SK-N-SH (cell line): ENCODE data around the gene DHCR24. TPM values are rescaled to one million over a fixed set of nuclear protein-coding genes. Genes with fewer than 3 reads are reported as not detected.

ENCODE experiments used
- CTCF ChIA-PET: fragments of 300-600, 350-600 bp; formaldehyde crosslinking; extraction: SDS; loops from one replicate; lab custom pipeline; 2021; lab: Yijun Ruan, JAX
- POLR2A ChIA-PET: fragments of 350-600 bp; sonication (Branson Sonifier 250); formaldehyde crosslinking; extraction: SDS; loops from one replicate; lab custom pipeline; 2020; ENCODE audit warnings: antibody characterized with exemption, inconsistent platforms; lab: Yijun Ruan, JAX
- DNase-seq: peaks from one replicate; pipeline ENCODE4 v3.0.0; 2012
- H2AFZ ChIP-seq: fragments of 200-600 bp; sonication (generic); 2 replicates; pipeline ENCODE4 v1.8.1; 2016; ENCODE audit warnings: antibody characterized with exemption, mild to moderate bottlenecking, low read depth
- H3F3A ChIP-seq: fragments of 200-600 bp; sonication (generic); replicated peaks from 2 replicates; pipeline ENCODE3; 2016; ENCODE audit warnings: antibody characterized with exemption, mild to moderate bottlenecking; ENCODE audit not compliant: insufficient read depth
- H3K27ac ChIP-seq, 2 experiments: fragments of 200-500 bp in 1 of 2; fragments of 200-600 bp in 1 of 2; sonication (Bioruptor generic) in 1 of 2; sonication (generic), shearing (Covaris generic) in 1 of 2; 2 replicates each; pipeline versions ENCODE4 v1.5.1 to v1.6.1; 2014 to 2016; ENCODE audit warnings: low read depth in 2 of 2, inconsistent platforms in 1 of 2, low read length in 1 of 2, mild to moderate bottlenecking in 1 of 2, mixed read lengths in 1 of 2
- H3K27me3 ChIP-seq: fragments of 200-600 bp; sonication (generic), shearing (Covaris generic); 2 replicates; pipeline ENCODE4 v1.6.1; 2016; ENCODE audit warnings: mixed run types; ENCODE audit not compliant: insufficient read depth
- H3K36me3 ChIP-seq, 2 experiments: fragments of 200-500 bp in 1 of 2; fragments of 200-600 bp in 1 of 2; sonication (Bioruptor generic) in 1 of 2; sonication (generic) in 1 of 2; replicated peaks in 1 of 2; 2 replicates each; pipeline versions ENCODE3 to v1.5.1; 2014 to 2016; ENCODE audit warnings: low read length in 1 of 2, mild to moderate bottlenecking in 1 of 2; ENCODE audit not compliant: insufficient read depth in 2 of 2, control insufficient read depth in 1 of 2
- H3K4me1 ChIP-seq, 2 experiments: fragments of 200-500 bp in 1 of 2; fragments of 200-600 bp in 1 of 2; sonication (Bioruptor generic) in 1 of 2; sonication (generic), shearing (Covaris generic) in 1 of 2; 2 replicates each; pipeline versions ENCODE4 v1.5.1 to v1.6.1; 2014 to 2016; ENCODE audit warnings: low read depth in 1 of 2, low read length in 1 of 2, mixed run types in 1 of 2; ENCODE audit not compliant: insufficient read depth in 2 of 2, control insufficient read depth in 1 of 2
- H3K4me2 ChIP-seq: fragments of 200-600 bp; sonication (generic), shearing (Covaris generic); 2 replicates; pipeline ENCODE4 v1.6.1; 2017; ENCODE audit warnings: mixed run types
- H3K4me3 ChIP-seq, 2 experiments: fragments of 200-500 bp in 1 of 2; fragments of 200-600 bp in 1 of 2; sonication (Bioruptor generic) in 1 of 2; sonication (generic), shearing (Covaris generic) in 1 of 2; 2 replicates each; pipeline versions ENCODE4 v1.5.1 to v1.8.1; 2014 to 2016; ENCODE audit warnings: low read depth in 2 of 2, inconsistent platforms in 1 of 2, low read length in 1 of 2, mild to moderate bottlenecking in 1 of 2, mixed read lengths in 1 of 2, moderate library complexity in 1 of 2
- H3K79me2 ChIP-seq: fragments of 200-600 bp; sonication (generic); 2 replicates; pipeline ENCODE4 v1.8.1; 2017; ENCODE audit warnings: mild to moderate bottlenecking; ENCODE audit not compliant: insufficient read depth
- H3K9ac ChIP-seq: fragments of 200-600 bp; sonication (generic); 2 replicates; pipeline ENCODE4 v1.6.1; 2017; ENCODE audit warnings: mixed run types
- H3K9me2 ChIP-seq: fragments of 200-600 bp; sonication (generic); 2 replicates; pipeline ENCODE4 v1.6.1; 2017; ENCODE audit warnings: mixed run types
- H3K9me3 ChIP-seq: fragments of 200-600 bp; sonication (generic); 2 replicates; pipeline ENCODE4 v1.6.1; 2017; ENCODE audit warnings: mixed run types, mild to moderate bottlenecking, moderate library complexity
- H4K20me1 ChIP-seq: fragments of 200-600 bp; sonication (generic); 2 replicates; pipeline ENCODE4 v1.6.1; 2017; ENCODE audit warnings: mild to moderate bottlenecking, mixed run types; ENCODE audit not compliant: insufficient read depth
- CHD2 ChIP-seq: fragments of 150-350 bp; IDR thresholded peaks from 2 replicates; pipeline ENCODE4 v1.6.1; 2018; ENCODE audit warnings: low read length; ENCODE audit not compliant: partially characterized antibody
- CTCF ChIP-seq: fragments of 200-600 bp; sonication (generic); IDR thresholded peaks from 2 replicates; pipeline ENCODE4 v1.6.1; 2017; ENCODE audit warnings: antibody characterized with exemption, mild to moderate bottlenecking, moderate library complexity
- EP300 ChIP-seq, 2 experiments: IDR thresholded peaks; 2 replicates each; pipeline versions ENCODE4 v1.4.0 to v1.6.1; 2012; ENCODE audit warnings: borderline replicate concordance in 1 of 2, low read depth in 1 of 2, low read length in 1 of 2
- FOSL2 ChIP-seq: IDR thresholded peaks from 2 replicates; pipeline ENCODE4 v1.4.0; 2012; ENCODE audit warnings: low read depth, mild to moderate bottlenecking, moderate library complexity, borderline replicate concordance
- FOXJ3 ChIP-seq: sonication (generic); formaldehyde crosslinking; IDR thresholded peaks from 2 replicates; pipeline ENCODE4 v1.5.1; 2020; ENCODE audit warnings: mild to moderate bottlenecking, missing genetic modification reagents
- FOXM1 ChIP-seq: IDR thresholded peaks from 2 replicates; pipeline ENCODE4 v1.4.0; 2012; ENCODE audit warnings: low read depth, mild to moderate bottlenecking
- GABPA ChIP-seq: IDR thresholded peaks from 2 replicates; pipeline ENCODE4 v1.4.0; 2012; ENCODE audit warnings: low read depth, mild to moderate bottlenecking
- JUND ChIP-seq: IDR thresholded peaks from 2 replicates; pipeline ENCODE4 v1.4.0; 2012
- MAX ChIP-seq: IDR thresholded peaks from 2 replicates; pipeline ENCODE4 v1.4.0; 2012; ENCODE audit warnings: low read depth
- MEF2A ChIP-seq: IDR thresholded peaks from 2 replicates; pipeline ENCODE4 v1.4.0; 2012; ENCODE audit warnings: low read depth, borderline replicate concordance
- NFIC ChIP-seq: IDR thresholded peaks from 2 replicates; pipeline ENCODE4 v1.4.0; 2012; ENCODE audit warnings: borderline replicate concordance
- NRF1 ChIP-seq: IDR thresholded peaks from 2 replicates; pipeline ENCODE4 v1.6.1; 2012; ENCODE audit warnings: low read depth, mild to moderate bottlenecking, low read length
- POLR2AphosphoS5 ChIP-seq: IDR thresholded peaks from 2 replicates; pipeline ENCODE4 v1.6.1; 2012; ENCODE audit warnings: low read depth, low read length
- RAD21 ChIP-seq: IDR thresholded peaks from 2 replicates; pipeline ENCODE4 v1.6.1; 2012; ENCODE audit warnings: mild to moderate bottlenecking, low read length
- RCOR1 ChIP-seq: fragments of 150-350 bp; IDR thresholded peaks from 2 replicates; pipeline ENCODE4 v1.6.1; 2017; ENCODE audit warnings: antibody characterized with exemption, low read length
- SMC3 ChIP-seq: IDR thresholded peaks from 2 replicates; pipeline ENCODE4 v1.6.1; 2012; ENCODE audit warnings: low read depth, low read length, improper control_type of control experiment
- TAF1 ChIP-seq: IDR thresholded peaks from 2 replicates; pipeline ENCODE4 v1.6.1; 2012; ENCODE audit warnings: low read depth, mild to moderate bottlenecking, low read length, moderate library complexity, borderline replicate concordance
- TCF12 ChIP-seq: IDR thresholded peaks from 2 replicates; pipeline ENCODE4 v1.4.0; 2012
- USF2 ChIP-seq: fragments of 150-350 bp; IDR thresholded peaks from 2 replicates; pipeline ENCODE4 v1.6.1; 2017; ENCODE audit warnings: antibody characterized with exemption, low read length, low read depth, borderline replicate concordance
- WGBS: methylation state at CpG from one replicate; pipeline ENCODE4 v1.1.6; 2017; ENCODE audit warnings: low lambda C conversion rate; 5-methylcytosine and 5-hydroxymethylcytosine counted together
- polyA plus RNA-seq, 3 experiments: library from polyadenylated mRNA; depleted of rRNA; stranded (reverse); fragments of >200 nt; gene quantifications; 2 replicates each; pipeline ENCODE4 v1.2.3, GENCODE V29; 2012

Gene DHCR24
- polyA plus RNA-seq, 1 of the 3 experiments (the other 2 are of a cell fraction): 4.3 TPM

- no peak overlapping the region for H2AFZ ChIP-seq
- H3K9me2 ChIP-seq: no peaks in the 10 kb centered on the region
- no peak overlapping the region for H3K4me3 ChIP-seq
- no peak for DNase-seq
- H3K27ac ChIP-seq: no peak overlapping the region
- H3F3A ChIP-seq: no peaks in the 10 kb centered on the region
- WGBS: 71% methylated on average over 3 of the region's 3 CpGs
- ChIA-PET CTCF (interaction anchor here (1.1 to 1.5 kb wide), 2 partner anchors 61 to 133 kb away, joined by 4 to 5 read pairs; no protein-coding TSS in a partner anchor), POLR2A (no interaction called here)
- H3K9ac ChIP-seq: no peak overlapping the region
- H4K20me1 ChIP-seq: no peaks in the 10 kb centered on the region
- H3K36me3 ChIP-seq: no peaks in the 10 kb centered on the region
- H3K27me3 ChIP-seq: no peaks in the 10 kb centered on the region
- H3K4me1 ChIP-seq: peaks cover 0 to 28% of the 10 kb centered on the region in 2 experiments; a peak in 1 of 4 replicates
- no peak for TF ChIP-seq JUND
- no peak for TF ChIP-seq TCF12
- no peak for TF ChIP-seq TAF1
- TF ChIP-seq RCOR1: no peak
- TF ChIP-seq, all 33 proteins: peak for 0
- Histone ChIP-seq H3K9me3 (no peaks in the 10 kb centered on the region), H3K79me2 (no peaks in the 10 kb centered on the region), H3K4me2 (no peak overlapping the region)
Measured at GRCh38 chr1:54889132-54889725, 2.2 kb upstream of the DHCR24 start.

GRCh38 chr1:54888080-54888733, 1.2 kb upstream of the DHCR24 start:
- H3K4me2 ChIP-seq: peak overlapping the region; percentile 92
- ChIA-PET CTCF (interaction anchor here (1.0 to 3.3 kb wide), 6 partner anchors 14 to 134 kb away, joined by 3 to 12 read pairs (median 4); no protein-coding TSS in a partner anchor), POLR2A (no interaction called here)

More at GRCh38 chr1:54888080-54888733, 1.2 kb upstream of the DHCR24 start:
- Histone ChIP-seq H3K9me2 (no peaks in the 10 kb centered on the region), H3K27ac (no peak overlapping the region), H3K4me3 (no peak overlapping the region), H3K4me1 (peaks cover 0 to 28% of the 10 kb centered on the region in 2 experiments; a peak in 1 of 4 replicates), H2AFZ (no peak overlapping the region; the same call in 1 of the 2 replicates), H4K20me1 (no peaks in the 10 kb centered on the region), H3F3A (no peaks in the 10 kb centered on the region), H3K9me3 (no peaks in the 10 kb centered on the region), H3K27me3 (no peaks in the 10 kb centered on the region), H3K36me3 (no peaks in the 10 kb centered on the region), H3K9ac (no peak overlapping the region), H3K79me2 (no peaks in the 10 kb centered on the region)
- WGBS: 85% methylated on average over 7 of the region's 7 CpGs
- DNase-seq: no peak
- TF ChIP-seq USF2 (no peak), TAF1 (no peak), GABPA (no peak), NFIC (no peak), MEF2A (no peak), FOXM1 (no peak), RCOR1 (no peak), CHD2 (no peak), RAD21 (no peak), MAX (no peak), JUND (no peak), TCF12 (no peak), POLR2AphosphoS5 (no peak), NRF1 (no peak), FOSL2 (no peak), CTCF (no peak), FOXJ3 (CRISPR knock-in tag) (no peak), EP300 (IDR thresholded peaks at IDR 0.05; ENCODE audit: borderline replicate concordance in 1 of 2, low read depth in 1 of 2, low read length in 1 of 2) (no peak), SMC3 (no peak)
